HS-5 (cell line): Measurements from ENCODE around the gene VEGFA.

Experiments
- DNase-seq: peaks from one replicate; pipeline ENCODE4 v3.0.0-alpha.2; 2012; ENCODE audit warnings: low read depth

Gene VEGFA

GRCh38 chr6:43769526-43770371, at the start of gene VEGFA:
TSS of gene VEGFA (plus strand) at chr6:43770211.
- peak; percentile 68 for DNase-seq

GRCh38 chr6:43720999-43721398, 49.0 kb upstream of the VEGFA start:
- no peak for DNase-seq

GRCh38 chr6:43722920-43723545, 47.0 kb upstream of the VEGFA start:
- no peak for DNase-seq

GRCh38 chr6:43723737-43724295, 46.2 kb upstream of the VEGFA start:
- no peak for DNase-seq

- DNase-seq: no peak
Observed at GRCh38 chr6:43724354-43724753, 45.7 kb upstream of the VEGFA start.

- peak; percentile 39 for DNase-seq
Observed at GRCh38 chr6:43724914-43725642, 44.9 kb upstream of the VEGFA start.

GRCh38 chr6:43725643-43726580, 44.1 kb upstream of the VEGFA start:
- DNase-seq: no peak

- DNase-seq: no peak
Observed at GRCh38 chr6:43727634-43728033, 42.4 kb upstream of the VEGFA start.

- no peak for DNase-seq
Observed at GRCh38 chr6:43728586-43728985, 41.4 kb upstream of the VEGFA start.

- no peak for DNase-seq
Observed at GRCh38 chr6:43729537-43729936, 40.5 kb upstream of the VEGFA start.

- no peak for DNase-seq
Observed at GRCh38 chr6:43730634-43731033, 39.4 kb upstream of the VEGFA start.

- DNase-seq: no peak
Observed at GRCh38 chr6:43733471-43734293, 36.3 kb upstream of the VEGFA start.

- DNase-seq: no peak
Observed at GRCh38 chr6:43734294-43734665, 35.7 kb upstream of the VEGFA start.

GRCh38 chr6:43735642-43736199, 34.3 kb upstream of the VEGFA start:
- DNase-seq: no peak

- no peak for DNase-seq
Observed at GRCh38 chr6:43736211-43736786, 33.7 kb upstream of the VEGFA start.

- no peak for DNase-seq
Observed at GRCh38 chr6:43736844-43737243, 33.2 kb upstream of the VEGFA start.

GRCh38 chr6:43737272-43738081, 32.5 kb upstream of the VEGFA start:
- no peak for DNase-seq

GRCh38 chr6:43738267-43738676, 31.7 kb upstream of the VEGFA start:
- no peak for DNase-seq
